Measurements from ENCODE around the gene TREML2.
"Not testable (repeated sequence)": the region's sequence is repeated elsewhere in the genome, so short reads cannot be mapped to it uniquely, and the experiment has no call there.

The TREML2 gene

GRCh38 chr6:41200901-41201763 lies at the start of gene TREML2:
TREML2 (minus strand) TSS chr6:41201149; CDS start chr6:41201008, 141 bp downstream.
- DNase-seq = no peak

GRCh38 chr6:41247882-41248705 lies 47.1 kb upstream of the TREML2 start:
- no peak for DNase-seq

- no peak for DNase-seq
Observed at GRCh38 chr6:41247288-41247865, 46.4 kb upstream of the TREML2 start.

GRCh38 chr6:41246529-41246928 lies 45.6 kb upstream of the TREML2 start:
- not testable (repeated sequence) for DNase-seq

GRCh38 chr6:41239467-41240159 lies 38.7 kb upstream of the TREML2 start:
- DNase-seq = no peak

- no peak for DNase-seq
Observed at GRCh38 chr6:41237128-41237527, 36.2 kb upstream of the TREML2 start.

GRCh38 chr6:41236276-41236675 lies 35.3 kb upstream of the TREML2 start:
- no peak for DNase-seq

- no peak for DNase-seq
Observed at GRCh38 chr6:41232667-41233066, 31.7 kb upstream of the TREML2 start.

GRCh38 chr6:41231246-41231645 lies 30.3 kb upstream of the TREML2 start:
- no peak for DNase-seq

- no peak for DNase-seq
Observed at GRCh38 chr6:41229721-41230120, 28.8 kb upstream of the TREML2 start.

GRCh38 chr6:41228616-41229015 lies 27.7 kb upstream of the TREML2 start:
- DNase-seq = no peak

GRCh38 chr6:41228096-41228495 lies 27.1 kb upstream of the TREML2 start, which contains the start of gene TREML4:
TREML4 (plus strand) TSS chr6:41228349; CDS start chr6:41228428, 79 bp downstream.
- no peak for DNase-seq

- DNase-seq = no peak
Observed at GRCh38 chr6:41226752-41227151, 25.8 kb upstream of the TREML2 start.

- DNase-seq = no peak
Observed at GRCh38 chr6:41224800-41225199, 23.9 kb upstream of the TREML2 start.

GRCh38 chr6:41222513-41222912 lies 21.6 kb upstream of the TREML2 start:
- DNase-seq = no peak

GRCh38 chr6:41222045-41222444 lies 21.1 kb upstream of the TREML2 start:
- no peak for DNase-seq

GRCh38 chr6:41216616-41217015 lies 15.7 kb upstream of the TREML2 start:
- no peak for DNase-seq

GRCh38 chr6:41215777-41216176 lies 14.8 kb upstream of the TREML2 start:
- no peak for DNase-seq

- DNase-seq = no peak
Observed at GRCh38 chr6:41214559-41215238, 13.8 kb upstream of the TREML2 start.

- no peak for DNase-seq
Observed at GRCh38 chr6:41209547-41210320, 8.8 kb upstream of the TREML2 start.

GRCh38 chr6:41208439-41209106 lies 7.6 kb upstream of the TREML2 start:
- no peak for DNase-seq

Measured in T1000 (cell line).